SJCRH30 (cell line): ENCODE results near the gene PIGQ. TPM values are rescaled to one million over a fixed set of nuclear protein-coding genes. Genes with fewer than 3 reads are reported as not detected.

ENCODE experiments used
- DNase-seq, 2 experiments: peaks; one replicate each; pipeline ENCODE4 v3.0.0-alpha.2; 2015 to 2020
- H3K27ac ChIP-seq: fragments of 250-450 bp; sonication (Bioruptor Pico); 2 replicates; pipeline ENCODE4 v1.5.1; 2020; ENCODE audit warnings: mild to moderate bottlenecking, moderate library complexity
- H3K27me3 ChIP-seq: fragments of 250-450 bp; sonication (Bioruptor Pico); 2 replicates; pipeline ENCODE4 v1.5.1; 2020; ENCODE audit warnings: mild to moderate bottlenecking, moderate library complexity
- H3K36me3 ChIP-seq: fragments of 250-450 bp; sonication (Bioruptor Pico); 2 replicates; pipeline ENCODE4 v1.5.1; 2020; ENCODE audit warnings: mild to moderate bottlenecking, moderate library complexity
- H3K4me1 ChIP-seq: fragments of 250-450 bp; sonication (Bioruptor Pico); 2 replicates; pipeline ENCODE4 v1.5.1; 2020; ENCODE audit warnings: mild to moderate bottlenecking, moderate library complexity
- H3K4me3 ChIP-seq: fragments of 250-450 bp; sonication (Bioruptor Pico); 2 replicates; pipeline ENCODE4 v1.5.1; 2020; ENCODE audit warnings: mild to moderate bottlenecking, moderate library complexity
- H3K9me3 ChIP-seq: fragments of 250-450 bp; sonication (Bioruptor Pico); replicated peaks from 2 replicates; pipeline ENCODE4 v1.5.1; 2020; ENCODE audit warnings: mild to moderate bottlenecking, moderate library complexity
- total RNA-seq: library from RNA; depleted of rRNA; stranded (reverse); fragments of >200 nt; shearing (Covaris generic); gene quantifications from 2 replicates; pipeline ENCODE4 v1.2.3, GENCODE V29; 2014; rRNA removed

PIGQ gene
- total RNA-seq: 20.9 and 24.4 TPM in 2 replicates

DNA sequence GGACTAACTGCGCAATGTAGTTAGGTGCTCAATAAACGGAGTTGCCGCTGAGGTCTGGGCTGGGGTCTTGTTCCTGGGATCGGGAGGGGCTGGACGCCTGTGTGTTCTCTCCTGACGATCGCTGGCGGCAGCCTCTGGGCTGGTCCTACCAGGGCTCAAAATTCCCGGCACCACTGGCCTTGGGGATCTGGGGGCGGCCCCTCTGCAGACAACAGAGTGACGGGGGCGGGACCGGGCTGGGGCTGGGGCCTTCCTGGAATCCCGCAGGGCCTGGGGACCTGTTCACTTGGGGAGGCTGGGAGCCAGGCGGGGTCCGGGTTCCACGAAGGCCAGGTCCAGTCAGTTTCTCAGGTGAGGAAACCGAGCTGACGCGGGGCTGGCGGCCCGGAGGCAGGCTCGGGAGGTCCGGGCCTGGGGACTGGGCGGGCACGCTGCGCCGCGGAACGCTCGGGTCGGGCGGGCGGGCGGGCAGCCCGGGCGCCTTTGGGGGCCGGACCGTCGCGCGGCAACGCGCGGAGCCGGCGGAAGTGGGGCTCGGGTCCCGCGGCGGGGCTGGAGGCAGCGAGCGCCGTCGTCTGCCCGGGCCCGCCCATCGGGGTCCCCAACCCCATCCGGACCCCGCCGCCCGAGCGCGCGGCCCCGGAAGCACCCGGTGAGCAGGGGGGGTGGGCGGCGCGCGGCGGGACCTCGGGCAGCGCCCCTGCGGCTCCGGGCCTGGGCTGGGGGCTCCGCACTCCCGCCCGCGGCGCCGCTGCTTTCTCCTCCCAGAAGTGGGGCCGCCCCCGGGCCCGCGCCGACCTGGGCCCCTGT, at the start of gene PIGQ:
TSS of gene PIGQ (plus strand) at position 524 of the 810 bp plus-strand sequence. CDS start 4,107 bp downstream, outside the sequence.
- Histone ChIP-seq H3K4me1 (peaks cover 32% of the 10 kb centered on the region), H3K27me3 (peaks cover 15% of the 10 kb centered on the region), H3K27ac (peak within 1 kb of the TSS; percentile 52), H3K4me3 (peak within 1 kb of the TSS; percentile 74), H3K9me3 (no peaks in the 10 kb centered on the region), H3K36me3 (no peaks in the 10 kb centered on the region)
- DNase-seq: peak; percentile 79 to 81

DNA sequence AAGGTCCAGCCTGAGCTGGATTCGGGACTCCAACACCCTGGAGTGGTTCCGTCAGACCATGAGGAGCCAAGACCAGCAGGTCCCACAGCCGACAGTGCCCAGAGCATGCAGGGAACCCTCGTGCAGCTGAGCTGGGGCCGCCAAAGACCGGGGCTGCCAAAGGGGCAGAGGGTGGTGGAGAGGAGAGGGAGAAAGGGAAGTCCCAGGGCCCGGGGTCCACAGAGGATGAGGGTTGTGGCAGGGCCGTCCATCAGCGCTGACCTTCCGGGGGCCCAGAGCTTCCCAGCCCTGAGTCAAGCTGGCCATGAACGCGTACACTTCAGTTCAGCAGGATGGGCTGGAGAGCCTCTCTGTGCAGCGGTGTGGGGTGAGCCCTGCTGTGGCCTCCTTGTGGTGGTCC, 48.9 kb upstream of the PIGQ start:
- Histone ChIP-seq H3K9me3 (no peaks in the 10 kb centered on the region), H3K36me3 (peaks cover 13% of the 10 kb centered on the region; the same call in 1 of the 2 replicates), H3K27ac (no peak overlapping the region), H3K4me3 (no peak overlapping the region), H3K27me3 (no peaks in the 10 kb centered on the region), H3K4me1 (peaks cover 2% of the 10 kb centered on the region; the same call in 1 of the 2 replicates)
- DNase-seq: no peak

DNA sequence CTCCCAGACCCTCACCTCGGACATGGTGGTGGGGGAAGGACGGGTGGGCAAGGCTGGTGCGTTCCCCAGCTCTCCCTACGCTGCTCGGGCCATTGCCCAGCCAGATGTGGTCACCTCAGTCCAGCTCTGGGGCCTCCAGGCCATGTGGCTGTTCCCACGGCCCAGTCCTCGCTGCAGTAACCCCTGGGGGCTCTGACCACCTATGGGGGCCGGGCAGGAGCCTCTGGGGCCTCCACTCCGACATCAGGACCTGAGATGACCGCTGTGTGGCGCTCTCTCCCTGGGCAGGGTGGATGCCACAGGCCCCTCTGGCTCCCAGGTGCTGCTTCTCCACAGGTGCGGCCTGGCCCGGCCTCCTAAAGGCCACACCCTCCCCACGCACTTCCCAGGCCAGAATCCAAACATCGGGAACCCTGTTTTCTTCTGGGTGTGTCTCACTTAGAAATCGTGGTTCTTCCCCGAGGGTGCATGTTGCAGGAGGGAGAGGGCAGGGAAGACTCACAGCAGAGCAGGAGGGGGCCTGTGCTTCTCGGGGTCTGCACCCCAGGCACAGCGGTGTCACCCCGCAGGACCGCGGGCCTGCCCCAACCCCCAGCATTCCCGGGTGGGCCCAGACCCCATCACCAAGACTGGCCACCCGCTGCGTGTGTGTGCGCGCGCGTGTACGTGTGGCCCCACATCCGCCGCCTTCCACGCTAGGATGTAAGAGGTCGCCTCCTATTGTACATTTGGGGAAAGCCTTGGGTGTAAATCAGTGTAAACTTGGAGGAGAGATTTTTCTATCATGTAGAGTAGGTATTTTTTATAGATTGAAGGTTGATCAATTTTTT, 48.2 kb upstream of the PIGQ start:
- Histone ChIP-seq H3K9me3 (no peaks in the 10 kb centered on the region), H3K4me3 (no peak overlapping the region), H3K27me3 (no peaks in the 10 kb centered on the region), H3K4me1 (peaks cover 5% of the 10 kb centered on the region; the same call in 1 of the 2 replicates), H3K36me3 (peaks cover 7% of the 10 kb centered on the region; the same call in 1 of the 2 replicates), H3K27ac (no peak overlapping the region)
- DNase-seq: no peak

DNA sequence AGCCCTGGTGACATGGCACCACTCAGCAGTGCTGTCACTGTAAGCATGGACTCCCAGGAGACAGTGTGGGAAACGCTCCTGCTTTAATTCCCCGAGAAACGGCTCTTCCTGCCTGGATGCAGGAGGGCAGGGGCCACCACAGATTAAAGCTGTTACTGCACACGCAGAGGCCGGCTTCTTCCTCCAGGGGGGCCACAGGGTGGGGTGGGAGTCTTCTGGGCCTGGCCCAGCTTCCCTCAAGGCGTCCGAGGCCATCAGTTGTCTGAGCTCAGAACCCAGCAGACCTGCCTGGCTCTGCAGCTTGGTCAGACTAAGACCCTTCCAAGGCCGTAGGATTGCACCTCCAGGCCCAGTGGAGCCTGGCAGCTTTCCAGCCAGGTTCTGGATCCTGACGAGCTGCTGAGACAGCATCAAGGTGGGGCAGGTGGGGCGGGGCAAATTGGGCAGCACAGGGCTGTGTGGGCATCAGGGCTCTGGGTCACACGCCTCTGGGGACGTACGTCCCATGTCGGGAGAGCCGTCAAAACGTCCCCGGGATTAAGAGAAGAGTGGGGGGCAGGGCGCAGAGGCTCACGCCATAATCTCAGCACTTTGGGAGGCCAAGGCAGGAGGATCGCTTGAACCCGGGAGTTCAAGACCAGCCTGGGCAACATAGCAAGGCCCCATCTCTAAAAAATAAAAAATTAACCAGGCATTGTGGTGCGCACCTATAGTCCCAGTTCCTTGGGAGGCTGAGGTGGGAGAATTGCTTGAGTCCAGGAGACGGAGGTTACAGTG, 47.3 kb upstream of the PIGQ start:
- Histone ChIP-seq H3K4me3 (no peak overlapping the region), H3K36me3 (0 out of 2 replicates have a peak, but pooled peaks cover 5% of the 10 kb centered on the region), H3K27me3 (no peaks in the 10 kb centered on the region), H3K27ac (no peak overlapping the region), H3K4me1 (peaks cover 5% of the 10 kb centered on the region; the same call in 1 of the 2 replicates), H3K9me3 (no peaks in the 10 kb centered on the region)
- DNase-seq: no peak

DNA sequence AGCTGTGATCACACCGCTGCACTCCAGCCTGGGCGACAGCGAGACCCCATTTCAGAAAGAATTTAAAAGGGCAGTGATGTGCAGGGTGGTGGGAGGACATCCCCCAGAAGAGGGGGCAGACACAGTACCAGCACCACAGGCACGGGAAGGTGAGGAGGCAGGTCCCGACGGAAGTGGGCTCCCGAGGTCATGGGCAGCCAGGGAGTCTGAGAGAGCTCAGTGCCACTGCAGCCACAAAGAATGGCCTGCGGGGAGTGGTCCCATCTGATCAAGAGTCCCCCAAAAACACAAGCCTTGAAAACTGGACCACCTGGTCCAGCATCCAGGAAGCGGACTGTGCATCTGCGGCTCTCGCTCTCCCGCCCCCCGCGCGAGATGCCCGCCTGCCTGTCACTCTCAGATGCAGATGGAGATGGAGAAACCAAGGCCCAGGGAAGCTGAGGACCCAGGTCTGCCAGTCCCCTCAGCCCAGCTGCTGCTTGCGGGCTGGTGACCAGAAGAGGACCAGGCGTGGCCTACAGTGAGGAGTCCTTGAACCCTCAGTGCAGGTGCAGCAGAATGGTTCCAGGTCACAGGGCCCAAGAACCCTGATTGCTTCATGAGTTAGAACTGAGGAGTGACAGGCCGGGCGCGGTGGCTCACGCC, 46.5 kb upstream of the PIGQ start:
- Histone ChIP-seq H3K36me3 (0 out of 2 replicates have a peak, but pooled peaks cover 5% of the 10 kb centered on the region), H3K27ac (no peak overlapping the region), H3K4me3 (no peak overlapping the region), H3K4me1 (peaks cover 5% of the 10 kb centered on the region; the same call in 1 of the 2 replicates), H3K27me3 (no peaks in the 10 kb centered on the region), H3K9me3 (no peaks in the 10 kb centered on the region)
- no peak for DNase-seq

DNA sequence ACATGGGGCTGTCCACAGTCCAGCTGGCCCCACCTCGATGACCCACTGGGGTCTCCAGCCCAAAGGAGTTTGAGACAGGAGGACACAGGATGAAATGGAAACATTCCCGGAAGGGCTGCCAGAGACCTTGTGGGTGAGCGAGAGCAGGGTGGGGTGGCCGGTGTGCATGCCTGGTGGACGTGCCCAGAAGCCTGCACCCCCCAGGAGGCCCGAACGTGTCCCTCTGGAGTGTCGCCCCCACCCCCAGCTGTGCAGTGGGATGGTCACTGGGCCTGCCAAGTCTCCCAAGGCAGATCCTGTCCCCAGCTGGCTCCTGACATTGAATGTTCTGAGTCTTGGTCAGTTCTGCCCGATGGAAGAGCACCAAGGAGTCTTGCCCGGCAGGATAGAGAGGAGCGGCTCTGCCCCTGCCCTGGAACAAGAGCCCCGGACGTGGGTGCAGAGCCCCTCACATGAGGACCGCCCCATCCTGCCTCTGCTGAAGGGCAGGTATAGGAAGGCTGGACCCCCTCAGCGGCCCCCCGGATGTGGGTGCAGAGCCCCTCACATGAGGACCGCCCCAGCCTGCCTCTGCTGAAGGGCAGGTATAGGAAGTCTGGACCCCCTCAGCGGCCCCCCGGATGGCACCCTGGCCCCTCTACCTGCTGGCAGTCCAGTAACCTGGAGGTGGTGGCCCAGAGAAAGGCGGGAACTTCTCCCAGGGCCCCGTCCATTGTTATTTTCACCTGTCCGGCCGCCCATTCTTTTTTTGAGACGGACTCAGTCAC, 45.3 kb upstream of the PIGQ start:
- no peak for DNase-seq
- Histone ChIP-seq H3K4me3 (no peak overlapping the region), H3K36me3 (0 out of 2 replicates have a peak, but pooled peaks cover 5% of the 10 kb centered on the region), H3K9me3 (no peaks in the 10 kb centered on the region), H3K27ac (no peak overlapping the region), H3K4me1 (peaks cover 11% of the 10 kb centered on the region), H3K27me3 (no peaks in the 10 kb centered on the region)

DNA sequence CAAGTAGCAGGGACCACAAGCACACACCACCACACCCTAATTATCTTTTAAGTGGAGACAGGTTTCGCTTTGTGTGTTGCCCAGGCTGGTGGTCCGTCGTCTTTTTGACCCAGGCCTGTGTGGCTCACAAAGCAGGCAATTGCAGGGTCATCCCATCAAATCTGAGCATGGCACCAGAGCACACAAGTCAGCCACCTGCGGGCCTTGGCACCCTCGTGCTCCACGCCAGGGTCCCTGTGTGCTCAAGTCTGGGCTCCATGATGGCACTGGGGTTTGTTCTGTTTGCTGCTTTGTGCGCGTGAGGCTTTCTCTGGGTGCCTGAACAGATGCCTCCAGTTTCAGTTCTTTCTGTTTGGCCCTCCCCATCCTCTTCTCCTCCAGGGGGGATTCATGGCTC, 44.6 kb upstream of the PIGQ start:
- no peaks in the 10 kb centered on the region for H3K27me3 ChIP-seq
- H3K36me3 ChIP-seq: 0 out of 2 replicates have a peak, but pooled peaks cover 5% of the 10 kb centered on the region
- peaks cover 15% of the 10 kb centered on the region for H3K4me1 ChIP-seq
- no peak overlapping the region for H3K4me3 ChIP-seq
- no peak for DNase-seq
- no peak overlapping the region for H3K27ac ChIP-seq
- H3K9me3 ChIP-seq: no peaks in the 10 kb centered on the region

DNA sequence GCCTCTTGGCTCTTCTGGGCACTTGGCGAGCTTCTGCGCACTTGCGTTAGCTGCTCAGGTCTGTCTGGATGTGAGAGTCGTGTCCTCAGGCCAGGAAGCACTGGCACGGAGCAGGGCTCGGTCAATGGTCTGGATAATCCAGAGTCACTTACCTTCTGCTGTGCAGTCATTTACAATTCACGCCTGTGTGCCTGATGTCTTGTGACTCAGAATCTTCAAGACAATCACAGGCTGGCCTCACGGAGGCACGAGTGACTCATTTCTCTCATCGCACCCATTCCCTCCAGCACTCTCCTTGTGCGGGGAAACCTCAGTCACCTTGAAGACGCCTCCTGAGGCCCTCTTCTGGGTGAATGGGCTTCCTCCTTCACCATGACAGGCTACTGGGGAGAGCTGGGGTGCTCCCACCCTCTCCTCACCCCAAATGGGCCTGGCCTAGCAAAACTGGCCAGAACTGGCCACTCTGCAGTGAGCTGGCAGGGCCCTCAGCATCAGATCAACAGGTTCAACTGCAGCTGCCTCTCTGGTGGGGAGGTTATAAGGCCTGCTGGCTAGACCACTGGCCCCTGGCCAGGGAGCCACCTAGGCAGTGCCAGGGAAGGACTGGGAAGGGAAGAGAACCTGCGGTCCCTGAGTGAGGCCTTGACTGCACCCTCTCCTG, 44.1 kb upstream of the PIGQ start:
- no peak for DNase-seq
- Histone ChIP-seq H3K27me3 (no peaks in the 10 kb centered on the region), H3K4me3 (peak overlapping the region; percentile 91)

DNA sequence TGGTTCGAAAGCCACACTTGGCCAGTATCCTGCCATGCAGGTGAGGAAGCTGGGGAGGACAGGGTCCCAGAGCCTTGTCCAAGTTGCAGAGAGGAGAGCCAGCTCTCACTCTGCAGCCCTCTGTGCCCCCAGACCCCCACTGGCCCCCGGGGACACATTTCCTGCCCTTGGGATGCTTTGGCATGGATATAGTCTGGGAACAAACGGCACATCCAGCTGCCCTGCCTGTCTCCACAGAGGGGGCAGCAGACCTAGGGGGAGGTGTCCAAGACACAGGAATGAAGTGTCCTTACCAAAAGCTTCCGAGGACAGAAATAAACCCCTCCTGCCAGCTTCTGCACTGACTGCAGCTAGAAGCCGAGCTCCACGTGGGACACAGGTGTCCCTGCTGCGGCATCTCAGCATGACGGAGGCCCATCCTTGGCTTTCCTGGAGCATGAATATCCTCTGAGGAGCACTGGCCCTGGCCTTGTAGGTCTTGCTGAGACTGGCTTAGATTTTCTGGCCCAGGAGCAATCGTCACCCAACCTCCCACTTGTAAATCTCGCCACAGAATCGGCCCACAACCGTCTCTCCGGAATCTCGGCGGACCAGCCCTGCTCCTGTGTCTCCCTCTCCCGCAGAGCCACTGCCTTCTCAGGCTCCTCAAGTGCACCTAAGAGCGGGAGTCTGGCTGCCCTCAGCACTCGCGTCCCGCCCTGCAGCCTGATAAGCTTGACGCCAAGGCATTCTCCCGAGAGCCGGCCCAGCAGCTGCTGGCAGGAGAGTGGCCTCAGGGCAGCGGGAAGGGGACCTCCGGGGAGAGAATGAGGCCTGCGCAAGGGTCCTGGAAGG, 43.4 kb upstream of the PIGQ start:
- Histone ChIP-seq H3K4me1 (peaks cover 15% of the 10 kb centered on the region), H3K27ac (peak overlapping the region; percentile 97), H3K27me3 (no peaks in the 10 kb centered on the region), H3K4me3 (peak overlapping the region; percentile 91), H3K9me3 (no peaks in the 10 kb centered on the region), H3K36me3 (no peaks in the 10 kb centered on the region)
- DNase-seq: peak; percentile 88 to 90

More for the DNA sequence above, 44.1 kb upstream of the PIGQ start:
- Histone ChIP-seq H3K27ac (peak overlapping the region; percentile 97; the same call in 1 of the 2 replicates), H3K9me3 (no peaks in the 10 kb centered on the region), H3K36me3 (0 out of 2 replicates have a peak, but pooled peaks cover 4% of the 10 kb centered on the region), H3K4me1 (peaks cover 15% of the 10 kb centered on the region)

DNA sequence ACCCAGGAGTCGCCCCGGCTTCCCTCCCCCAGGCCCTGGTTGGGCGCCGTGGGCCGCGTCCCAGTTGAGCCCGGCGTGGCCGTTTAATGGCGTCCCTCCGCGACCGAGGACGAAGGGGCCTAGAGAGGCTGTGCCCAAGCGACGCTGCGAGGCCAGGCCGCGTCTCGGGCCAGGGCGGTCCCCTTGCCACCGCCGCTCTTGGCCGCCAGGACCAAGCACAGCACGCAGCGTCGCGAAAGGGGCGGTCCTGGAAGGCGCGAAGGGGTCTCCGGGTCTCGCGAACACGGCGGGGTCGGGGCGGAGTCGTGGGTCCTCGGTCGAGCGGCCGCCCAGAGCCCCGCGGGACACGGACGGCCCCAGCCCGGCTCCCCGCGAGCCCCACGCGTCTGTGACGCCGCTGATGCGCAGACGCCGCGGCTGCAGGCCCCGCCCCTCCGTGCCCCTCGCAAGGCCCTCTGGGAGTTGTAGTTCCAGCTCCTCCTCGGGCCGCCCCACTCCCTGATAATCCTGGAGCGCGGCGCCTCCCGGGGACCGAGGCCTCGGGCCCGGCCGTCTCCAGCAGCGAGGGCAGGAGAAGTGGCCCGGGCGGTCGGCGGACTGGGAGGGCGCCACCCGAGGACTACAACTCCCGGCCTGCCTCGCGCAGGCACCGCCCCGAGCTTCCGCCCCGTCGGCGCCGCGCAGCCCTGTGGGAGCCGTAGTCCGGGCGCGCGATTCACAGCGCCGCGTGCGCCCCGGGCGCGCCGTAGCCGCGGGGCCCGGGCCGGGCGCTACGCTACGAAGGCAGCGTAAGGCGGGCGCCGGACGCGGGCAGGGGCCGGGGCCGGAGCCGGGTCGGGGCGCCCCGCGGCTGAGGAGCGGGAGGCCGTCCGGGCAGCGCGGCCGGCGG, 42.5 kb upstream of the PIGQ start, which contains the start of gene CAPN15:
TSS of gene CAPN15 (plus strand) at position 698 of the 889 bp plus-strand sequence. CDS start 19,127 bp downstream, outside the sequence.
- Histone ChIP-seq H3K27ac (peak within 1 kb of the TSS; percentile 97), H3K27me3 (no peaks in the 10 kb centered on the region), H3K4me3 (peak within 1 kb of the TSS; percentile 96), H3K4me1 (peaks cover 15% of the 10 kb centered on the region), H3K9me3 (no peaks in the 10 kb centered on the region), H3K36me3 (no peaks in the 10 kb centered on the region)
- peak; percentile 92 to 93 for DNase-seq
